ENCODE results near the gene DIS3L2.
"Not testable (repeated sequence)": the region's sequence is repeated elsewhere in the genome, so short reads cannot be mapped to it uniquely, and the experiment has no call there.

Gene DIS3L2

GRCh38 chr2:232058063-232058877 is 96.8 kb downstream of the DIS3L2 start:
- no peak for DNase-seq (ENCODE audit: low read depth)

GRCh38 chr2:232058931-232059330 is 97.4 kb downstream of the DIS3L2 start:
- DNase-seq (ENCODE audit: low read depth): no peak

GRCh38 chr2:232061265-232061664 is 99.8 kb downstream of the DIS3L2 start:
- DNase-seq (ENCODE audit: low read depth): no peak

GRCh38 chr2:232073026-232073425 is 111.5 kb downstream of the DIS3L2 start:
- DNase-seq (ENCODE audit: low read depth): no peak

GRCh38 chr2:232073699-232074098 is 112.2 kb downstream of the DIS3L2 start:
- no peak for DNase-seq (ENCODE audit: low read depth)

GRCh38 chr2:232075080-232075479 is 113.6 kb downstream of the DIS3L2 start:
- DNase-seq (ENCODE audit: low read depth): no peak

- no peak for DNase-seq (ENCODE audit: low read depth)
These were observed 114.3 kb downstream of the DIS3L2 start for GRCh38 chr2:232075859-232076258.

GRCh38 chr2:232076272-232076671 is 114.8 kb downstream of the DIS3L2 start:
- no peak for DNase-seq (ENCODE audit: low read depth)

- DNase-seq (ENCODE audit: low read depth): no peak
These were observed 115.2 kb downstream of the DIS3L2 start for GRCh38 chr2:232076736-232077135.

GRCh38 chr2:232085164-232085563 is 123.7 kb downstream of the DIS3L2 start:
- no peak for DNase-seq (ENCODE audit: low read depth)

- no peak for DNase-seq (ENCODE audit: low read depth)
These were observed 124.4 kb downstream of the DIS3L2 start for GRCh38 chr2:232085826-232086425.

- DNase-seq (ENCODE audit: low read depth): no peak
These were observed 127.3 kb downstream of the DIS3L2 start for GRCh38 chr2:232088771-232089170.

GRCh38 chr2:232094201-232094600 is 132.7 kb downstream of the DIS3L2 start:
- DNase-seq (ENCODE audit: low read depth): no peak

- no peak for DNase-seq (ENCODE audit: low read depth)
These were observed 133.4 kb downstream of the DIS3L2 start for GRCh38 chr2:232094883-232095282.

- DNase-seq (ENCODE audit: low read depth): no peak
These were observed 135.7 kb downstream of the DIS3L2 start for GRCh38 chr2:232097260-232097659.

- DNase-seq (ENCODE audit: low read depth): no peak
These were observed 136.2 kb downstream of the DIS3L2 start for GRCh38 chr2:232097758-232098157.

- DNase-seq (ENCODE audit: low read depth): no peak
These were observed 140.9 kb downstream of the DIS3L2 start for GRCh38 chr2:232102380-232102779.

- DNase-seq (ENCODE audit: low read depth): no peak
These were observed 141.7 kb downstream of the DIS3L2 start for GRCh38 chr2:232103140-232103737.

GRCh38 chr2:232104076-232104646 is 142.6 kb downstream of the DIS3L2 start:
- no peak for DNase-seq (ENCODE audit: low read depth)

GRCh38 chr2:232111551-232111950 is 150.0 kb downstream of the DIS3L2 start:
- DNase-seq (ENCODE audit: low read depth): no peak

- no peak for DNase-seq (ENCODE audit: low read depth)
These were observed 152.3 kb downstream of the DIS3L2 start for GRCh38 chr2:232113821-232114220.

GRCh38 chr2:232115728-232116361 is 154.3 kb downstream of the DIS3L2 start:
- not testable (repeated sequence) for DNase-seq (ENCODE audit: low read depth)
